Measurements from ENCODE around the gene PCDH9. TPM values are rescaled to one million over a fixed set of nuclear protein-coding genes. Genes with fewer than 3 reads are reported as not detected.

The PCDH9 gene
- polyA plus RNA-seq, 1 of the 3 experiments (the other 2 are of a cell fraction): 1.3 TPM

- no peak overlapping the region for H3K4me2 ChIP-seq
- TF ChIP-seq CHD2 (IDR thresholded peaks at IDR 0.05; ENCODE audit: low read length, partially characterized antibody) (no peak), USF1 (IDR thresholded peaks at IDR 0.05; ENCODE audit: borderline replicate concordance, low read depth) (no peak), POLR2AphosphoS5 (IDR thresholded peaks at IDR 0.05; ENCODE audit: low read depth, low read length) (no peak), FOSL2 (IDR thresholded peaks at IDR 0.05; ENCODE audit: borderline replicate concordance, low read depth) (no peak), YY1 (IDR thresholded peaks at IDR 0.05; ENCODE audit: low read depth) (no peak), TEAD4 (IDR thresholded peaks at IDR 0.05; ENCODE audit: borderline replicate concordance, insufficient read depth) (no peak), REST (IDR thresholded peaks at IDR 0.05; ENCODE audit: low read depth, low read length) (no peak), MXI1 (IDR thresholded peaks at IDR 0.05; ENCODE audit: low read depth, low read length) (no peak), RFX5 (IDR thresholded peaks at IDR 0.05; ENCODE audit: low read length) (no peak)
- H3K9ac ChIP-seq: no peak overlapping the region
- peaks cover 6% of the 10 kb centered on the region for H3F3A ChIP-seq (replicated peaks; ENCODE audit: insufficient read depth)
- H4K20me1 ChIP-seq (ENCODE audit: insufficient read depth): no peaks in the 10 kb centered on the region
- ChIA-PET POLR2A (no interaction called here), CTCF (interaction anchor here (1.3 kb wide), 1 partner anchor 27 kb away, joined by 3 read pairs; no protein-coding TSS in a partner anchor)
- DNase-seq: no peak
- no peaks in the 10 kb centered on the region; a peak in 2 of 4 replicates for H3K4me1 ChIP-seq (ENCODE audit: control insufficient read depth in 1 of 2, insufficient read depth in 2 of 2, low read depth in 1 of 2, low read length in 1 of 2)
- no peaks in the 10 kb centered on the region for H3K9me2 ChIP-seq
- H3K36me3 ChIP-seq (replicated peaks in 1 of 2; ENCODE audit: control insufficient read depth in 1 of 2, insufficient read depth in 2 of 2, low read length in 1 of 2): no peaks in the 10 kb centered on the region
- no peak overlapping the region for H2AFZ ChIP-seq (ENCODE audit: low read depth)
- no peak overlapping the region for H3K27ac ChIP-seq (ENCODE audit: low read depth in 2 of 2, low read length in 1 of 2)
- no peaks in the 10 kb centered on the region for H3K9me3 ChIP-seq
- no peaks in the 10 kb centered on the region for H3K79me2 ChIP-seq (ENCODE audit: insufficient read depth)
- no peaks in the 10 kb centered on the region for H3K27me3 ChIP-seq (ENCODE audit: insufficient read depth)
- H3K4me3 ChIP-seq (ENCODE audit: low read depth in 2 of 2, low read length in 1 of 2): no peak overlapping the region
- 71% methylated on average over 6 of the region's 6 CpGs for WGBS (ENCODE audit: low lambda C conversion rate)
Observed at GRCh38 chr13:67122251-67122650, 107.9 kb downstream of the PCDH9 start.

- 0 out of 2 replicates have a peak overlapping the region, but pooled peaks have one; percentile 9 for H2AFZ ChIP-seq (ENCODE audit: low read depth)
- H3K9me2 ChIP-seq: no peaks in the 10 kb centered on the region
- H4K20me1 ChIP-seq (ENCODE audit: insufficient read depth): no peaks in the 10 kb centered on the region
- H3K36me3 ChIP-seq (replicated peaks in 1 of 2; ENCODE audit: control insufficient read depth in 1 of 2, insufficient read depth in 2 of 2, low read length in 1 of 2): no peaks in the 10 kb centered on the region
- H3K27me3 ChIP-seq (ENCODE audit: insufficient read depth): no peaks in the 10 kb centered on the region
- CTCF ChIA-PET: no interaction called here
- H3K27ac ChIP-seq (ENCODE audit: low read depth in 2 of 2, low read length in 1 of 2): peak overlapping the region in 1 of 2 experiments; percentile 39; a peak in 2 of 4 replicates
- POLR2A ChIA-PET: no interaction called here
- DNase-seq: no peak
- H3K9me3 ChIP-seq: no peaks in the 10 kb centered on the region
- H3K9ac ChIP-seq: no peak overlapping the region
- 0 out of 2 replicates have a peak overlapping the region, but pooled peaks have one; percentile 27 for H3K4me2 ChIP-seq
- peaks cover 6% of the 10 kb centered on the region for H3F3A ChIP-seq (replicated peaks; ENCODE audit: insufficient read depth)
- TF ChIP-seq FOXJ3 (CRISPR knock-in tag; IDR thresholded peaks at IDR 0.05): no peak
- TF ChIP-seq CHD2 (IDR thresholded peaks at IDR 0.05; ENCODE audit: low read length, partially characterized antibody): no peak
- no peaks in the 10 kb centered on the region; a peak in 1 of 4 replicates for H3K4me1 ChIP-seq (ENCODE audit: control insufficient read depth in 1 of 2, insufficient read depth in 2 of 2, low read depth in 1 of 2, low read length in 1 of 2)
- WGBS (ENCODE audit: low lambda C conversion rate): 64% methylated on average over 6 of the region's 6 CpGs
- H3K4me3 ChIP-seq (ENCODE audit: low read depth in 2 of 2, low read length in 1 of 2): no peak overlapping the region
- H3K79me2 ChIP-seq (ENCODE audit: insufficient read depth): no peaks in the 10 kb centered on the region
Observed at GRCh38 chr13:67120872-67121531, 109.1 kb downstream of the PCDH9 start.

Data from SK-N-SH (cell line).